Measurements from ENCODE around the gene ILF2. TPM values are rescaled to one million over a fixed set of nuclear protein-coding genes. Genes with fewer than 3 reads are reported as not detected.

Gene ILF2
- total and polyA plus RNA-seq, 2 of the 13 experiments (the other 11 are each of a cell fraction or from before 2014, with no cell fraction given), result 292 to 366 TPM

GRCh38 chr1:153658400-153659174, 12.2 kb downstream of the ILF2 start, which contains the start of gene SNAPIN (continued):
- TF ChIP-seq GMEB2 (CRISPR knock-in tag; IDR thresholded peaks at IDR 0.05; ENCODE audit: low read depth), result peak; percentile 50; the same call in 1 of the 2 replicates
- TF ChIP-seq TAF1 (CRISPR knock-in tag; IDR thresholded peaks at IDR 0.05), result peak; percentile 78
- TF ChIP-seq ZBTB39 (CRISPR knock-in tag; IDR thresholded peaks at IDR 0.05), result peak; percentile 55; the same call in 1 of the 2 replicates
- no peak for TF ChIP-seq ZIK1 (CRISPR knock-in tag; IDR thresholded peaks at IDR 0.05; ENCODE audit: borderline replicate concordance, low read depth)
- TF ChIP-seq CSRNP1 (CRISPR knock-in tag; IDR thresholded peaks at IDR 0.05), result peak; percentile 43; the same call in 1 of the 2 replicates
- TF ChIP-seq HNRNPK (IDR thresholded peaks at IDR 0.05; ENCODE audit: low read depth, low read length, poor library complexity, severe bottlenecking), result no peak
- no peak for TF ChIP-seq SOX13 (IDR thresholded peaks at IDR 0.05)
- TF ChIP-seq SOX13 (CRISPR knock-in tag; conservative IDR thresholded peaks at IDR 0.05 in 1 of 2, IDR thresholded peaks at IDR 0.05 in 1 of 2), result peak in 1 of 2 experiments; percentile 10; a peak in 1 of 4 replicates
- no peak for TF ChIP-seq FOXO4 (CRISPR knock-in tag; conservative IDR thresholded peaks at IDR 0.05)
- TF ChIP-seq ZSCAN31 (CRISPR knock-in tag; IDR thresholded peaks at IDR 0.05; ENCODE audit: low read depth), result peak; percentile 37; the same call in 1 of the 2 replicates
- peak; percentile 68; the same call in 1 of the 2 replicates for TF ChIP-seq ZFP91 (CRISPR knock-in tag; IDR thresholded peaks at IDR 0.05; ENCODE audit: borderline replicate concordance)
- TF ChIP-seq ZNF792 (CRISPR knock-in tag; IDR thresholded peaks at IDR 0.05), result no peak
- no peak for TF ChIP-seq DNMT1 (CRISPR knock-in tag; IDR thresholded peaks at IDR 0.05)
- no peak for TF ChIP-seq PHB2 (IDR thresholded peaks at IDR 0.05; ENCODE audit: partially characterized antibody)
- TF ChIP-seq SAP130 (CRISPR knock-in tag; IDR thresholded peaks at IDR 0.05; ENCODE audit: low read depth), result peak; percentile 84
- no peak for TF ChIP-seq ZBTB1 (CRISPR knock-in tag; IDR thresholded peaks at IDR 0.05; ENCODE audit: borderline replicate concordance)
- peak; percentile 60; the same call in 1 of the 2 replicates for TF ChIP-seq MED13 (CRISPR knock-in tag; IDR thresholded peaks at IDR 0.05)
- no peak for TF ChIP-seq TCF12 (IDR thresholded peaks at IDR 0.05)
- TF ChIP-seq TCF12 (CRISPR knock-in tag; IDR thresholded peaks at IDR 0.05), result peak; percentile 47; the same call in 1 of the 2 replicates
- TF ChIP-seq ZNF510 (CRISPR knock-in tag; IDR thresholded peaks at IDR 0.05; ENCODE audit: low read depth), result 0 out of 2 replicates have a peak, but pooled peaks have one; percentile 41
- peak; percentile 91 for TF ChIP-seq SP5 (CRISPR knock-in tag; IDR thresholded peaks at IDR 0.05; ENCODE audit: borderline replicate concordance, low read depth)
